ENCODE results near the gene IL4. TPM values are rescaled to one million over a fixed set of nuclear protein-coding genes. Genes with fewer than 3 reads are reported as not detected.

Gene IL4
- total and polyA plus RNA-seq, 2 of the 13 experiments (the other 11 are each of a cell fraction or from before 2014, with no cell fraction given) = not detected

GRCh38 chr5:132658381-132659302 lies 15.1 kb upstream of the IL4 start (continued):
- TF ChIP-seq ZHX2 (IDR thresholded peaks at IDR 0.05; ENCODE audit: low read depth) = no peak
- TF ChIP-seq ZHX2 (CRISPR knock-in tag; IDR thresholded peaks at IDR 0.05; ENCODE audit: borderline replicate concordance) = no peak
- no peak for TF ChIP-seq ATF5 (CRISPR knock-in tag; IDR thresholded peaks at IDR 0.05; ENCODE audit: low read depth)
- no peak for TF ChIP-seq ZNF570 (CRISPR knock-in tag; IDR thresholded peaks at IDR 0.05; ENCODE audit: borderline replicate concordance)
- TF ChIP-seq CEBPG (CRISPR knock-in tag; IDR thresholded peaks at IDR 0.05) = 0 out of 2 replicates have a peak, but pooled peaks have one; percentile 11
- no peak for TF ChIP-seq PAWR (CRISPR knock-in tag; IDR thresholded peaks at IDR 0.05; ENCODE audit: borderline replicate concordance)
- TF ChIP-seq ZNF280D (CRISPR knock-in tag; IDR thresholded peaks at IDR 0.05) = no peak
- TF ChIP-seq BRD4 (CRISPR knock-in tag; IDR thresholded peaks at IDR 0.05) = no peak
- no peak for TF ChIP-seq AHR (CRISPR knock-in tag; IDR thresholded peaks at IDR 0.05)
- TF ChIP-seq SAP130 (CRISPR knock-in tag; IDR thresholded peaks at IDR 0.05; ENCODE audit: low read depth) = peak; percentile 55
- no peak for TF ChIP-seq ZNF367 (CRISPR knock-in tag; IDR thresholded peaks at IDR 0.05; ENCODE audit: borderline replicate concordance)
- peak; percentile 41 for TF ChIP-seq ZFX (CRISPR knock-in tag; IDR thresholded peaks at IDR 0.05; ENCODE audit: low read depth)
- TF ChIP-seq ZNF773 (CRISPR knock-in tag; IDR thresholded peaks at IDR 0.05; ENCODE audit: borderline replicate concordance) = no peak
- no peak for TF ChIP-seq SIN3B (IDR thresholded peaks at IDR 0.05; ENCODE audit: low read length)
- peak; percentile 11; the same call in 1 of the 2 replicates for TF ChIP-seq ELF1 (CRISPR knock-in tag; IDR thresholded peaks at IDR 0.05)
- TF ChIP-seq ZNF432 (CRISPR knock-in tag; IDR thresholded peaks at IDR 0.05; ENCODE audit: borderline replicate concordance) = no peak
- TF ChIP-seq ZMAT3 (CRISPR knock-in tag; conservative IDR thresholded peaks at IDR 0.05) = no peak

Data from HepG2 (cell line).